NCI-H2029 treated with DMSO at 0.1 percent for 48 hours (cell line): ENCODE measurements around the gene CORIN.
"Not testable (repeated sequence)": the region's sequence is repeated elsewhere in the genome, so short reads cannot be mapped to it uniquely, and the experiment has no call there.

ENCODE experiments used
- DNase-seq: peaks from one replicate; lab custom pipeline; 2025; lab: John Stamatoyannopoulos, UW

Gene CORIN

DNA sequence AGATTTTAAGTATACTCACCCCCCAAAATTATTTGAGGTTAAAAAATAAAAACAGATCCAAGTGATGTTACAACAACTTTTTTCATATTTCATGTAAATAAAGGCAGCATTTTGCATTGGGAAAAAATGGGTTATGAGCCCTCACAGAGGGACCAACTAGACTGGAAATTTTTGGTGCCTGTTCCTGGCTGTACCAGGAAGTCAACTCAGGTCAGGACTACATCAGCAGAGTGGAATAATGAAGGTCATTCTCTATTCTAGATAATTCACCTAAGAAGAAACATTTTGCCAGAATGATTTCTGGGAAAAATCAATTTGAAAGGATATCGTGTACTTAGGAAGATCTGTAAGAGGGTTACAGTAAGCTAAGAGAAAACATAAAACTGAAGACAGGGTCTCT, 66.8 kb downstream of the CORIN start:
- DNase-seq: no peak

GRCh38 chr4:47767956-47768355, 69.9 kb downstream of the CORIN start:
- not testable (repeated sequence) for DNase-seq

DNA sequence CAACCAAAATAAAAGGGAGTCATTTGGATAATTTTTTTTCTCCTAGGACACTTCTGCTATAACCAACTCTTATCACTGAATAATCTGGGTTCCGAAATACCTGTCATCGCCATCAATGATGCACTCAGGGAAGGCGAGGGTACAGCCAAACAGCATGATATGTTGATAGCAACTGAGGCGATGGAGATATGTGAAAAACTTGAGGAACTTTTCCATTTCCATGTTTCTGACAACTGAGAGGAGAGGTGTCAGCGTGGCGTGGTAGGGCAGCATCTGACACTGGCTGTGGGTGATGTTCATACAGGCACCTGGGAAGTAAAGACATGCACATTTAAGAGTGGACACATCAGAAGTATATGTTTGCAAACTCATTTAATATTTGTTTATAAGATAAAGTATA, 74.6 kb downstream of the CORIN start:
- no peak for DNase-seq

- no peak for DNase-seq
These were observed 75.2 kb downstream of the CORIN start for GRCh38 chr4:47762376-47763266.

DNA sequence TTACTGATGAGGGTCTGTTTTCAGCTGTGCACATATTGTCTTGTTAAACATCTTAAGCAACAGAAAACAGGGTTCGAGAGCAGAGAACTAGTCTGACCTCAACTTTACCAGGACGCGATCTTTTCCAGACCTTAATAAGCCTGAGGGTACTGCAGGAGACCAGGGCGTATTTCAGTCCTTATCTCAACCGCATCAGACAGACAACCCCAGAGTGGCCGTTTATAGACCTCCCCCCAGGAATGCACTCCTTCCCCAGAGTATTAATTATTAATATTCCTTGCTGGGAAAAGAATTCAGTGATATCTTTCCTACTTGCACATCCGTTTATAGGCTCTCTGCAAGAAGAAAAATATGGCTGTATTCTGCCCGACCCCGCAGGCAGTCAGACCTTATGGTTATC, 84.6 kb downstream of the CORIN start:
- DNase-seq: not testable (repeated sequence)

- no peak for DNase-seq
These were observed 85.7 kb downstream of the CORIN start for GRCh38 chr4:47752214-47752613.

- DNase-seq: no peak
These were observed 87.1 kb downstream of the CORIN start for GRCh38 chr4:47750788-47751187.

- DNase-seq: no peak
These were observed 88.0 kb downstream of the CORIN start for GRCh38 chr4:47749858-47750257.

DNA sequence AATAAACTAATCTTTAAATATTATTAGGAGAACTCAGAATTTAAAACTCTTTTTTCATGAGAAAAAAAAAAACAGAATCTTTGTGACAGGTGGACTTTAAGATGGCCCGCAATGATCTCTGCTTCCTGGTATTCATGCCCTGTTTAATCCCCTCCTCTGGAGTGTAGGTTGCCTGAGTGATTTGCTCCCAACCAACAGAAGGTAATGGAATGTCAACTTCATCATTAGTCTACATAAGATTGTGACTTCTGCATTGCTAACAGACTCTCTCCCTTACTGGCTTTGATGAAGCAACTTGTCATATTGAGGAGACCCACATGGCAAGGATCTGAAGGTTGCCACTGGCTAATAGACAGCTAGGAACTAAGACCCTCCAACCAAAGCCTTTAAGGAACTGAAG, 88.8 kb downstream of the CORIN start:
- no peak for DNase-seq

DNA sequence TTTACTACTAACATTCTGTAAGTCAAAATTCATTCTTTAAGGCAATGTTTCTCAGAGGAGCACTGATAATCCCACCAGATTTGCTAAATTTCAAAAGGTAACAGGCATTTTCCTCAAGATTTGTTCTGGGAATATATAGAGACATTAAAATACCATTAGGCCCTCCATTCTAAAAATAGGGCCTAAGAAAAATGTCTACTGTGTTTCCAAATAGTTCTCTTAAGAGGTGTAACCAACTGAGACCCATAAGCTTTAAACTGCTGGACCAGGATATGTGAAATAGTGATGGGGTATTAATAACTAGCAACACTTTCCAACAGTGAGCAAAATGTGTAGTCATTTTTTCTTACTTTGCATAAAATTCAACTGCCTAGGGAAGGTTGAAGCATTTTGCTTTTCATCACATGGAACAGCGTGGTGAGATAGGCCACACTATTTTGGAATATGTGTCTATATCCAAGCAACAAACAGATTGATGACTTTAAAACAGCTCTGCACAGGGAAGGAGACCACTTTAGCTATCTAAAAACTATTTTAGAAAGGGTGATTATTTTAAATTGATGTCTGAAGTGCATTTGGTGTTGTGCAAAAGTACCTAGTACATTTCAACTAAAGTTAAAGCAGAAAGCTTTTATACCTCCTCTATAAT, 89.9 kb downstream of the CORIN start:
- DNase-seq: no peak

DNA sequence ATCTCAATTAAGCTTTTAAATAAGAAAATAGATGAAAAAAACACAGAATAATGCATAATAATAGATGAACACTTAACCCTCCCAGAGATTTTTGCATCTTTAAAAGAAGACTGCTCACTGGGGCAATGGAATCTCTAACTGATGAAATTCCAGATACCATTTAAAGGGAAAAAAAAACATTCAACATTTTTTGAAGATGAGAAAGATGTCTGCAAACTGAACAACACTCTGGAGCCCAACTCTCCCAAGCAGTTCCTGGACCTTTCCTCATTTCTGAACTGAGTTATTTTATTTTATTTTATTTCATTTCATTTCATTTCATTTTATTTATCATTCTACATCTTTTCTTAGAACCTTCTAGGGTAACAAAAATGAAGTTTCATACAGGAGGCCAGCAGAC, 90.7 kb downstream of the CORIN start:
- no peak for DNase-seq

DNA sequence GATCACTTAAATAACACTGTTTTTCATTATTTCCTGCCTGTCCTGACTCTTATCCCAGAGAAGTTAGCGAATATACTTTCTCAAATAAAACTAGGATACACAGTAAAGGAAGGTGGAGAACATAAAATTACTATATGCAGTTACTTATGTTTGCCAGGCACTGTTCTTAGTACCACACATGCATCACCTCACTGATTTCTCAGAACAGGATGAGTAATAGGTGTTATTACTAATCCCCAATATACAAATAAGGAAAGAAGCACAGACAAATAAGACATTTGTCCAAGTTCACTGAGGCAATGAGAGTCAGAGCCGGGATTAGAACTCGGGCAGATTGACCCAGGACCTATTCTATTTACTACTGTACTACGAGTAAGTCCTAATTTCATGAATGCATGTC, 91.7 kb downstream of the CORIN start:
- DNase-seq: no peak

- no peak for DNase-seq
These were observed 93.0 kb downstream of the CORIN start for GRCh38 chr4:47744843-47745382.

- no peak for DNase-seq
These were observed 93.6 kb downstream of the CORIN start for GRCh38 chr4:47744253-47744652.

- DNase-seq: no peak
These were observed 96.7 kb downstream of the CORIN start for GRCh38 chr4:47741200-47741599.

DNA sequence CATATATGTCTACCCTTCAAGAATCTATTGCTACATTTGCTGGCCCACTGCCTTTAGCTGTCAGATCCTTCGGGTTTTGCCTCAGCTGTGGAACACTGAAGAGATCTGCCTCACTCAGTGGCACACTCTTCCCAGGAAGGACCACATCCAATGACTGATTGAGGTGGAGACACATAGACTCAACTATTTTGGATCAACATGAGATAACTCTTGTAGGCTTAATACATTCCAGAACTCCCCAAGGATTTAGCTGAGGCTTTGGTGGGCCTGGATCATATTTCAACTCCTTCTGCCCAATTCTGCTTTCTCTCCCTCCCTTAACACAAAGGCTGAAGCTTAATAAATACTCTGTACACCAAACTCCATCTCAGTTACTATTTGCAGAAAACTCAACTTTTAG, 100.5 kb downstream of the CORIN start:
- no peak for DNase-seq

DNA sequence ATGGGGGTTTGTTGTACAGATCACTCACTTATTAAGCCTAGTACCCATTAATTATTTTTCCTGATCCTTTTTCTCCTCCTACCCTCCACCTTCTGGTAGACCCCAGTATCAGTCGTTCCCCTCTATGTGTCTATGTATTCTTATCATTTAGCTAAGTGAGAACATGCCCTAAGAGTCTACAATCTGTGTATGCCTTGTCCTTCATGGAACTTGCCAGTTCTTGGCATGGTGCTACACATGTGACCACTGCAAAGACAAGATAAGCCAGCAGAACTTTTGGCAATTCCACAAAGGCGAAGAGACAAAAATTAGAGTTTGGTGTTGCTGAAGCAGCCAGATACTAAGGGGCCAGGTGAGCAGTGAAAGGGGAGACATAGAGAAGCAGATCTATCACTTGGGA, 101.3 kb downstream of the CORIN start:
- DNase-seq: no peak

DNA sequence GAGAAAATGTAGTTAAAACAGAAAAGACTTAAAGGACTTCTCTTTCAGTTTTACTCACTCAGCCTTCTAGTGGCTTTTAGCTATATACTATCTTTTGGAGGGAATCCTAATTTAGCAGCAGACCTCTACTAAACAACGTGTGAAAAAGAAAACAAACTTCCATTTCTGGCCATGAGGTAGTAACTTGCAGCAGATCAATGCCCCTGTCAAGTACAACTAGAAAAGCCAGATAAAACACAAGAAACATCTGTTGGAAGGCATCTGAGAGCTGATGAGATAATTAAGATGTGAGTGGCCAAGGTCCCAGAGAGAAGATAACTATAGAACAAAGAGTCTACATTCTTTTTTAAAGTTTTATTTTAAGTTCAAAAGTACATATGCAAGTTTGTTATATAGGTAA, 101.7 kb downstream of the CORIN start:
- DNase-seq: no peak

DNA sequence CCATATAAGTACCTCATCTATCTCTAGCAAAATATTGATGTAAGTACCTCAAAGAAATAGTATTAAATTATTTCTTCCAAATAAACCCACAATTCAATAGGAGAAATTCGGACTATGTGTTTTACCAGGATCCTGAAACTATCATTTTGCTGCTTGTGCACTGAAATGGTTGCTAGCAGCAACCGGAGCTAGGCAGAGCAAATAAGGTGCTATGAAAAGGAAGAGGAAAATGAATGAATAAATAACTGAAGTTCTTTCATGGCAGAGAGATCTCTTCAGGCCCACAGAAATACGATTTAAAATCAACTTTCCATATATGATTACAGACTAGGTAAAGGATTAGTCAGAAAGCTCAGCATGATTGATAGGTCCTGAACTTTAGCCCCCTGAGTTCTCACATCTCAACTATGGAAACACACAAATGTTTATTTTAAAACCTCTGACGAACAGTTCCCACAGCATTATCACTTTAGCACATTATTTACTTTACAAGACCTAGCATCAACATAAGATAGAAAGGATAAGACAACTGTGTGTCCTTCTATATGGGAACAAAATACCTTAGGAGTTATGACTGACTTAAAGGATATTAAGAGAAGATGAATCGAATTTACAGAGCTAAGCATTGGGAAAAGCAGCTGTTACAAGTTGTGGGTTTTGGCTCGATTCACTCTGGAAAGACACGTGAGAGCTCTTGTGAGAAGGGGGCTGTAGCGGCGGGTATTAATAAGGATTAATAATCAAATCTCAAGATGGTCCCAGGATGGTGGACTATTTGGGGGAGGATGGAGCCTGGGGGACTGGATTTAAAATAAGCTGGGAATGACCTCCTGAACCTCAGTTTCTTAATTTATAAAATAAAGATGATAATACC, 104.3 kb downstream of the CORIN start:
- no peak for DNase-seq

DNA sequence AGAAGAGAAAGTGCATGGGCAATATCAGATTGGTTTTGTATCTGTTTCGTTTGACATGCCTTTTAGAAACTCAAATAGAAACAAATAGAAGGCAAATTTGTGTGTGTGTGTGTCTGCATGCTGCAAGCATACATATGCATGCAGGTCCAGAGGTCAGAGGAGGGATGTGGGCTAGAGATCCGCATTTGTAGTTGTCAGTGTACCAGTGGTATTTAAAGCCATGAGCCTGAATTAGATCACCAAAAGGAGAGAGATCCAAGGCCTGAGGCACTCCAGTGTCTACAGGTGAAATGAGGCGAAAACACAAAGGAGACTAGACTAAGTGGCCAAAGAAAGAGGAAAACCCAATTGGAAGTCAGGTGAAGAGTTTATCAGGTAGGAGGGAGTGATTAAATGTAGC, 106.7 kb downstream of the CORIN start:
- DNase-seq: no peak

DNA sequence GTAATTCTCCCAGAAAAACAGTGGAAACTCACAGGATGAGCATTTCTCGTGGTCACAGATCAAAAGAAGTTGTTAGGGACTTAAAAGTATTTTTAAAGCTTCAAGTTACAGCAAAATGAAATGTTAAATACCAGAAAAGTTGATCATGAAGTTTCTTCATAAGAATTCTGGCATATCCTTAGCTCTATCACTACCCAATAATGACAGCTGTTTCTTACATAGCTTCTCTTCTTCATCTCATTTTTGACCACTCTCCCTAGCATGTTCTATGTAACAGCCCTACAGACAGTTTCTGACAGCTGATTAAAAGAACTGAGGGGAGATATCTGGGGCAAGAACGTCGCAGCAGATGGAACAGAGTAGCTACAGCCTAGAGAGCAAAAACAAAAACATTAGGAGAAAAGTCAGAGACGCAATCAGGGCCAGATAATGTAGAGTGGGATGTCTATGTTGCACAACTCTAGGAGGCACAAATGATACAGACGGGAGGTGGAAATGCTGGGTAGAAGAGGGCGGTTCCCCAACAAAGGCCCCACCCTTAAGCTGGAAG, 108.7 kb downstream of the CORIN start:
- no peak for DNase-seq
